HCT116 (cell line): Measurements from ENCODE around the gene CNKSR3. TPM values are rescaled to one million over a fixed set of nuclear protein-coding genes. Genes with fewer than 3 reads are reported as not detected.

Experiments
- ATAC-seq: fragments of 200-7000 bp; cut with Tn5 transposase; 2 replicates; pipeline ENCODE4 v1.9.1; 2020; ENCODE audit warnings: mild to moderate bottlenecking, moderate library complexity
- BruUV-seq: library from RNA; stranded (reverse); fragments of 400-500 nt; replicated peaks from 2 replicates; lab custom pipeline; 2021; lab: Mats Ljungman, UMichigan
- CTCF ChIA-PET: fragments of 300-600 bp; sonication (Branson Sonifier 250); formaldehyde crosslinking; loops from one replicate; lab custom pipeline; 2021; ENCODE audit warnings: antibody characterized with exemption; lab: Charles Lee
- POLR2A ChIA-PET: fragments of 300-600, 350-600 bp; sonication (Branson Sonifier 250); formaldehyde crosslinking; loops from one replicate; lab custom pipeline; 2021; ENCODE audit warnings: antibody characterized with exemption; lab: Charles Lee
- RAD21 ChIA-PET, 2 experiments: fragments of 300-600 bp; sonication (Branson Sonifier 250); formaldehyde crosslinking; loops; one replicate each; lab custom pipeline; 2023; ENCODE audit warnings: low total read pairs in 2 of 2; ENCODE audit not compliant: uncharacterized antibody in 2 of 2, unreplicated experiment in 2 of 2, low non-redundant PET in 1 of 2; lab: Charles Lee
- DNase-seq: peaks from one replicate; pipeline ENCODE4 v3.0.0-alpha.2; 2010; ENCODE audit warnings: low read depth, low spot score
- H2AFZ ChIP-seq: fragments of 200-600 bp; shearing (Covaris generic), sonication (generic); 2 replicates; pipeline ENCODE4 v1.6.1; 2017; ENCODE audit warnings: low read depth, mixed run types, mixed read lengths, antibody characterized with exemption, low read length; ENCODE audit not compliant: poor library complexity, severe bottlenecking
- H3K27ac ChIP-seq: 2 replicates; pipeline ENCODE4 v1.5.1; 2012; ENCODE audit warnings: low read depth, low read length
- H3K27me3 ChIP-seq: fragments of 200-600 bp; sonication (generic); 2 replicates; pipeline ENCODE4 v1.6.1; 2016; ENCODE audit warnings: mixed run types, low read length, mixed read lengths; ENCODE audit not compliant: insufficient read depth
- H3K36me3 ChIP-seq, 2 experiments: fragments of 200-500 bp in 1 of 2; fragments of 200-600 bp in 1 of 2; sonication (Bioruptor generic) in 1 of 2; sonication (generic) in 1 of 2; 2 replicates each; pipeline versions ENCODE4 v1.5.1 to v1.6.1; 2014 to 2016; ENCODE audit warnings: low read length in 2 of 2, inconsistent platforms in 1 of 2, mixed read lengths in 1 of 2, mixed run types in 1 of 2; ENCODE audit not compliant: insufficient read depth in 2 of 2, control insufficient read depth in 1 of 2
- H3K4me1 ChIP-seq, 2 experiments: fragments of 200-600 bp in 1 of 2; sonication (generic) in 1 of 2; 2 replicates each; pipeline versions ENCODE4 v1.5.1 to v1.6.1; 2012 to 2017; ENCODE audit warnings: low read length in 2 of 2, inconsistent platforms in 1 of 2, mild to moderate bottlenecking in 1 of 2, mixed read lengths in 1 of 2, mixed run types in 1 of 2, moderate library complexity in 1 of 2; ENCODE audit not compliant: insufficient read depth in 2 of 2, control insufficient read depth in 1 of 2
- H3K4me2 ChIP-seq: fragments of 200-600 bp; sonication (generic); 2 replicates; pipeline ENCODE4 v1.6.1; 2017; ENCODE audit warnings: mixed run types, low read length, mixed read lengths
- H3K4me3 ChIP-seq, 2 experiments: fragments of 200-600 bp in 1 of 2; sonication (generic) in 1 of 2; replicated peaks in 1 of 2; 2 replicates each; pipeline ENCODE4 v1.5.1; 2011 to 2016; ENCODE audit warnings: low read length in 2 of 2, control low read depth in 1 of 2, low read depth in 1 of 2, mild to moderate bottlenecking in 1 of 2, mixed read lengths in 1 of 2, mixed run types in 1 of 2
- H3K79me2 ChIP-seq: fragments of 200-600 bp; sonication (generic); 2 replicates; pipeline ENCODE4 v1.6.1; 2017; ENCODE audit warnings: mild to moderate bottlenecking, mixed run types, low read length, moderate library complexity, mixed read lengths; ENCODE audit not compliant: insufficient read depth
- H3K9ac ChIP-seq: fragments of 200-600 bp; sonication (generic); 2 replicates; pipeline ENCODE4 v1.6.1; 2016; ENCODE audit warnings: low read length, mixed read lengths
- H3K9me2 ChIP-seq: fragments of 200-600 bp; sonication (generic), shearing (Covaris generic); 2 replicates; pipeline ENCODE4 v1.6.1; 2017; ENCODE audit warnings: mixed run types, mild to moderate bottlenecking, moderate library complexity; ENCODE audit not compliant: insufficient read depth
- H3K9me3 ChIP-seq, 2 experiments: fragments of 200-500 bp in 1 of 2; fragments of 200-600 bp in 1 of 2; sonication (Bioruptor generic) in 1 of 2; sonication (generic) in 1 of 2; 2 replicates each; pipeline ENCODE4 v1.6.1; 2014 to 2017; ENCODE audit warnings: low read length in 2 of 2, mixed read lengths in 2 of 2, inconsistent platforms in 1 of 2, low read depth in 1 of 2, mild to moderate bottlenecking in 1 of 2, mixed run types in 1 of 2, moderate library complexity in 1 of 2; ENCODE audit not compliant: control insufficient read depth in 1 of 2, insufficient read depth in 1 of 2
- H4K20me1 ChIP-seq: fragments of 200-600 bp; sonication (generic), shearing (Covaris generic); 2 replicates; pipeline ENCODE4 v1.6.1; 2017; ENCODE audit warnings: mixed run types, mild to moderate bottlenecking, moderate library complexity; ENCODE audit not compliant: insufficient read depth
- CBX3 ChIP-seq: IDR thresholded peaks from 2 replicates; pipeline ENCODE4 v1.6.1; 2012; ENCODE audit warnings: low read depth
- EGR1 ChIP-seq: IDR thresholded peaks from 2 replicates; pipeline ENCODE4 v1.6.1; 2012; ENCODE audit warnings: low read depth
- JUND ChIP-seq: IDR thresholded peaks from 2 replicates; pipeline ENCODE4 v1.6.1; 2012
- POLR2A ChIP-seq: IDR thresholded peaks from 2 replicates; pipeline ENCODE4 v1.7.0; 2011; ENCODE audit warnings: borderline replicate concordance; ENCODE audit not compliant: insufficient read depth, insufficient read length; ENCODE audit errors: extremely low read depth
- POLR2AphosphoS5 ChIP-seq: IDR thresholded peaks from 2 replicates; pipeline ENCODE4 v1.6.1; 2011; ENCODE audit warnings: mild to moderate bottlenecking, low read depth, low read length, moderate library complexity
- RAD21 ChIP-seq: IDR thresholded peaks from 2 replicates; pipeline ENCODE4 v1.6.1; 2012; ENCODE audit warnings: low read depth, mild to moderate bottlenecking
- SIN3A ChIP-seq: IDR thresholded peaks from 2 replicates; pipeline ENCODE4 v1.6.1; 2012; ENCODE audit warnings: low read depth
- SP1 ChIP-seq: IDR thresholded peaks from 2 replicates; pipeline ENCODE4 v1.6.1; 2012; ENCODE audit warnings: low read depth
- SRF ChIP-seq: IDR thresholded peaks from 2 replicates; pipeline ENCODE4 v1.6.1; 2012; ENCODE audit warnings: low read depth
- TCF7L2 ChIP-seq: IDR thresholded peaks from 2 replicates; pipeline ENCODE4 v1.7.0; 2011; ENCODE audit warnings: borderline replicate concordance, inconsistent platforms; ENCODE audit not compliant: insufficient read depth, insufficient read length; ENCODE audit errors: extremely low read depth
- YY1 ChIP-seq: IDR thresholded peaks from 2 replicates; pipeline ENCODE4 v1.6.1; 2011; ENCODE audit warnings: low read length, low read depth, moderate library complexity, mild to moderate bottlenecking; ENCODE audit not compliant: insufficient replicate concordance; ENCODE audit errors: extremely low read depth
- ZFX ChIP-seq: fragments of 450-650 bp; IDR thresholded peaks from 2 replicates; pipeline ENCODE4 v1.6.1; 2017
- ZNF274 ChIP-seq: fragments of 200-500 bp; sonication (Bioruptor generic); IDR thresholded peaks from 2 replicates; pipeline ENCODE4 v1.6.1; 2014; ENCODE audit warnings: mild to moderate bottlenecking, low read depth, low read length, inconsistent platforms
- intact Hi-C: fragments of 100-400 bp; cut with micrococcal nuclease; formaldehyde crosslinking; loops from 2 replicates; pipeline ENCODE4 v1.10.0; 2022
- total RNA-seq: library from RNA; stranded (reverse); gene quantifications from one replicate; pipeline ENCODE4 v1.2.1, GENCODE V29; 2021; ENCODE audit not compliant: unreplicated experiment
- TF ChIP-seq, protein P1 (sequence below): IDR thresholded peaks from 2 replicates; pipeline ENCODE4 v1.6.1; 2012
- TF ChIP-seq, protein P2 (sequence below), 3 experiments: fragments of 200-600 bp in 1 of 3; sonication (generic) in 1 of 3; IDR thresholded peaks in 2 of 3; conservative IDR thresholded peaks in 1 of 3; 2 replicates each; pipeline ENCODE4 v1.5.1; 2012 to 2017; ENCODE audit warnings: low read depth in 2 of 3, low read length in 2 of 3, antibody characterized with exemption in 1 of 3, borderline replicate concordance in 1 of 3, control low read depth in 1 of 3, mild to moderate bottlenecking in 1 of 3, mixed read lengths in 1 of 3, mixed run types in 1 of 3, moderate library complexity in 1 of 3; ENCODE audit not compliant: insufficient read depth in 1 of 3

Gene CNKSR3
- total RNA-seq, 1 experiment from 2014 or later, result 15.4 TPM

DNA sequence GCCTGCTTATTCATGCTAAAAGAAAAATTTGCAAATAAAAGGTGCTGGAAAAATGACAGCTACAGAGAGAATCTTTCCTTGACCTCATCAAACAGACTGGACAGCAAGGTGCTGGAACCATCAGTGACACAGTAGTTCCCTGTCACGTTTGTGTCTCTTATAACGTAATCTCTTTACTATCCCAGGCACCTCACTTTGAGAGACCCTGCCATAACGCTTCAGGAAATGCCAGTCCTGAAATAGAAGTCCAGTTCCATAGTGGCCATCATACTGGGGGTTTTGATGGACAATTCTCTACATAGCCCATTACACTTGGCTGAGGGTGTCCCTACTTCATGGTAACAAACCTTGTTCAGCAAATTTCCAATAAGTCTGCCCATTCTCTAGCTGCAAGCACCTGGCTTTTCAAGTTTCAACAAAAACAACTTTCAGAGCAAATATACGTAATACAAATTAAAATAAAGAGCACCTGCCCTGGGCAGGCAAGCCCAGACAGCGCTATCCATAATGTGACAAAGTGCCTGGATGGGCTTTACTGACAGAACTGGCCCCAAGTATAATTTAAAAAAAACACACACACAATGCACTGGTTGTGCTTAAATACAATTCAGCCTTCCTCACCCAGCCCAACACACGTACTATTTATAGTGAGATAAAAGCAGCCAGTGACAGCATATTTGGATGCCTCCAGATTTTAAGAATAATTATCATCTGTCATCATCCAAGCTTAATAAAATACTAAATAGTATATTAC, 38.7 kb downstream of the CNKSR3 start:
- Histone ChIP-seq H3K4me2 (no peak overlapping the region), H3K4me3 (no peak overlapping the region), H3K9me3 (peaks cover 0 to 5% of the 10 kb centered on the region in 2 experiments; a peak in 1 of 4 replicates), H3K27me3 (no peaks in the 10 kb centered on the region), H3K9me2 (no peaks in the 10 kb centered on the region), H2AFZ (no peak overlapping the region), H3K4me1 (peaks cover 5 to 16% of the 10 kb centered on the region in 2 experiments; a peak in 3 of 4 replicates), H3K9ac (no peak overlapping the region), H3K36me3 (no peaks in the 10 kb centered on the region), H3K79me2 (peaks cover 24% of the 10 kb centered on the region; the same call in 1 of the 2 replicates), H3K27ac (no peak overlapping the region), H4K20me1 (no peaks in the 10 kb centered on the region)
- ATAC-seq (no peak), DNase-seq (no peak)
- intact Hi-C loops, result no loop called here
- TF ChIP-seq SRF (no peak), TCF7L2 (no peak), SIN3A (no peak), JUND (no peak), SP1 (no peak), EGR1 (no peak), CBX3 (no peak), ZFX (no peak), RAD21 (no peak), YY1 (no peak), ZNF274 (no peak), POLR2AphosphoS5 (no peak), POLR2A (no peak)
- TF ChIP-seq, protein P1, sequence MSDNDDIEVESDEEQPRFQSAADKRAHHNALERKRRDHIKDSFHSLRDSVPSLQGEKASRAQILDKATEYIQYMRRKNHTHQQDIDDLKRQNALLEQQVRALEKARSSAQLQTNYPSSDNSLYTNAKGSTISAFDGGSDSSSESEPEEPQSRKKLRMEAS, result no peak
- TF ChIP-seq, protein P2, sequence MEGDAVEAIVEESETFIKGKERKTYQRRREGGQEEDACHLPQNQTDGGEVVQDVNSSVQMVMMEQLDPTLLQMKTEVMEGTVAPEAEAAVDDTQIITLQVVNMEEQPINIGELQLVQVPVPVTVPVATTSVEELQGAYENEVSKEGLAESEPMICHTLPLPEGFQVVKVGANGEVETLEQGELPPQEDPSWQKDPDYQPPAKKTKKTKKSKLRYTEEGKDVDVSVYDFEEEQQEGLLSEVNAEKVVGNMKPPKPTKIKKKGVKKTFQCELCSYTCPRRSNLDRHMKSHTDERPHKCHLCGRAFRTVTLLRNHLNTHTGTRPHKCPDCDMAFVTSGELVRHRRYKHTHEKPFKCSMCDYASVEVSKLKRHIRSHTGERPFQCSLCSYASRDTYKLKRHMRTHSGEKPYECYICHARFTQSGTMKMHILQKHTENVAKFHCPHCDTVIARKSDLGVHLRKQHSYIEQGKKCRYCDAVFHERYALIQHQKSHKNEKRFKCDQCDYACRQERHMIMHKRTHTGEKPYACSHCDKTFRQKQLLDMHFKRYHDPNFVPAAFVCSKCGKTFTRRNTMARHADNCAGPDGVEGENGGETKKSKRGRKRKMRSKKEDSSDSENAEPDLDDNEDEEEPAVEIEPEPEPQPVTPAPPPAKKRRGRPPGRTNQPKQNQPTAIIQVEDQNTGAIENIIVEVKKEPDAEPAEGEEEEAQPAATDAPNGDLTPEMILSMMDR (IDR thresholded peaks at IDR 0.05 in 2 of 3, conservative IDR thresholded peaks at IDR 0.05 in 1 of 3; ENCODE audit: borderline replicate concordance in 1 of 3, insufficient read depth in 1 of 3, low read depth in 2 of 3, low read length in 2 of 3), result no peak
- CTCF ChIA-PET, result no interaction called here
- RAD21 ChIA-PET, result no interaction called here
- POLR2A ChIA-PET, result no interaction called here
- BruUV-seq, result no TSS peak
